ENCODE measurements around the gene L2HGDH.

DNA sequence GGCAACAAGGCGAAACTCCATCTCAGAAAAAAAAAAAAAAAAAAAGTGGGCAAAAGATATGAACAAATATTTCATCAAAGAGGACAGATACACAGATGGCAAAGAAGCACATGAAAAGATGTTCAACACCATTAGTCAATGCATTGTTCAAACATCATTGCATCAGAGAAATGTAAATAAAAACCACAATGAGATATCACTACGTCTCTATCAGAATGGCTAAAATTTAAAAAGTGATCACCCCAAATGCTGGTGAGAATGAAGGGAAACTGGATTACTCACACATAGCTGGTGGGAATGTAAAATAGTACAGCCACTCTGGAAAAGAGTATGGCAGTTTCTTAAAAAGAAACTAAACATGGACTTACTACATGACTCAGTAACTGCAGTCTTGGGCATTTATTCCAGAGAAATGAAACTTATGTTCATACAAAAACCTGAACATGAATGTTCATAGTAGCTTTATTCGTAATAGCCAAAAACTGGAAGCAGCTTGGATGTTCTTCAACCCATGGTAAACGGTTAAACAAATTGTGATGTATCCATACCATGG lies 3.6 kb downstream of the L2HGDH start:
- no peak for TF ChIP-seq POLR2A (IDR thresholded peaks at IDR 0.05; ENCODE audit: borderline replicate concordance, extremely low read depth, insufficient read depth, insufficient read length)
- no peak for TF ChIP-seq CEBPB (IDR thresholded peaks at IDR 0.05; ENCODE audit: low read depth)
- no peak for TF ChIP-seq REST (IDR thresholded peaks at IDR 0.05; ENCODE audit: low read depth)
- no peak for TF ChIP-seq TCF7L2 (IDR thresholded peaks at IDR 0.05; ENCODE audit: borderline replicate concordance, extremely low read depth, insufficient read depth, insufficient read length)

Measured in HCT116 (cell line).